Neuronal stem cell (in vitro differentiated cells): ENCODE measurements around the gene HMOX2.

Experiments
- DNase-seq: peaks from one replicate; pipeline ENCODE4 v3.0.0-alpha.2; 2013; ENCODE audit warnings: low spot score
- H2AFZ ChIP-seq: one replicate; pipeline ENCODE4 v1.6.1; 2013; ENCODE audit warnings: mild to moderate bottlenecking, low read length, inconsistent platforms
- H2AK5ac ChIP-seq: 2 replicates; pipeline ENCODE4 v1.6.1; 2013; ENCODE audit warnings: low read depth, mild to moderate bottlenecking, inconsistent platforms, low read length, moderate library complexity, mixed read lengths
- H2BK120ac ChIP-seq: 2 replicates; pipeline ENCODE4 v1.6.1; 2013; ENCODE audit warnings: low read depth, mild to moderate bottlenecking, inconsistent platforms, low read length, moderate library complexity, mixed read lengths
- H2BK12ac ChIP-seq: one replicate; pipeline ENCODE4 v1.6.1; 2013; ENCODE audit warnings: low read length, inconsistent platforms
- H2BK15ac ChIP-seq: 2 replicates; pipeline ENCODE4 v1.6.1; 2013; ENCODE audit warnings: mild to moderate bottlenecking, low read length, inconsistent platforms, mixed read lengths
- H2BK5ac ChIP-seq: one replicate; pipeline ENCODE4 v1.6.1; 2013; ENCODE audit warnings: inconsistent platforms, mild to moderate bottlenecking, low read length, moderate library complexity
- H3K14ac ChIP-seq: one replicate; pipeline ENCODE4 v1.6.1; 2013; ENCODE audit warnings: low read length, inconsistent platforms
- H3K18ac ChIP-seq: 2 replicates; pipeline ENCODE4 v1.6.1; 2013; ENCODE audit warnings: low read length, inconsistent platforms
- H3K23ac ChIP-seq: 2 replicates; pipeline ENCODE4 v1.6.1; 2013; ENCODE audit warnings: low read depth, mild to moderate bottlenecking, mixed read lengths, low read length, inconsistent platforms; ENCODE audit not compliant: poor library complexity
- H3K27ac ChIP-seq: replicated peaks from 3 replicates; pipeline ENCODE4 v1.5.1; 2013; ENCODE audit warnings: low read length, inconsistent platforms
- H3K27me3 ChIP-seq, 3 experiments: 2 replicates each; pipeline ENCODE4 v1.6.1; 2013; ENCODE audit warnings: low read length in 3 of 3, mild to moderate bottlenecking in 2 of 3, inconsistent platforms in 1 of 3, low read depth in 1 of 3, mixed read lengths in 1 of 3, moderate library complexity in 1 of 3; ENCODE audit not compliant: control insufficient read depth in 3 of 3, insufficient read depth in 3 of 3
- H3K36me3 ChIP-seq, 2 donors: replicated peaks in 1 of 2; 2 replicates each; pipeline ENCODE4 v1.6.1; 2013; ENCODE audit warnings: low read length in 2 of 2; ENCODE audit not compliant: control insufficient read depth in 2 of 2, insufficient read depth in 2 of 2
- H3K4ac ChIP-seq: 2 replicates; pipeline ENCODE4 v1.6.1; 2013; ENCODE audit warnings: inconsistent platforms, mild to moderate bottlenecking, low read length, moderate library complexity
- H3K4me1 ChIP-seq, 2 donors: 1 replicate in 1 of 2; 2 replicates in 1 of 2; pipeline ENCODE4 v1.6.1; 2013; ENCODE audit warnings: low read length in 2 of 2, low read depth in 1 of 2; ENCODE audit not compliant: control insufficient read depth in 2 of 2, insufficient read depth in 1 of 2
- H3K4me2 ChIP-seq: one replicate; pipeline ENCODE4 v1.6.1; 2013; ENCODE audit warnings: mild to moderate bottlenecking, low read length, inconsistent platforms; ENCODE audit not compliant: insufficient read depth, poor library complexity, severe bottlenecking
- H3K4me3 ChIP-seq, 2 donors: 2 replicates each; pipeline ENCODE4 v1.5.1; 2013; ENCODE audit warnings: low read length in 2 of 2, mild to moderate bottlenecking in 2 of 2, inconsistent platforms in 1 of 2, moderate library complexity in 1 of 2
- H3K79me1 ChIP-seq: one replicate; pipeline ENCODE4 v1.6.1; 2013; ENCODE audit warnings: low read depth, mild to moderate bottlenecking, inconsistent platforms, low read length, moderate library complexity
- H3K9ac ChIP-seq: one replicate; pipeline ENCODE4 v1.6.1; 2013; ENCODE audit warnings: mild to moderate bottlenecking, low read depth, low read length, inconsistent platforms; ENCODE audit not compliant: poor library complexity
- H3K9me3 ChIP-seq, 2 donors: replicated peaks in 1 of 2; 2 replicates each; pipeline versions ENCODE3 to v1.6.1; 2013; ENCODE audit warnings: low read length in 2 of 2, mild to moderate bottlenecking in 2 of 2, inconsistent platforms in 1 of 2, low read depth in 1 of 2, mixed read lengths in 1 of 2, moderate library complexity in 1 of 2; ENCODE audit not compliant: control insufficient read depth in 2 of 2, insufficient read depth in 1 of 2
- H4K8ac ChIP-seq: one replicate; pipeline ENCODE4 v1.6.1; 2013; ENCODE audit warnings: low read depth, mild to moderate bottlenecking, inconsistent platforms, low read length, moderate library complexity
- H4K91ac ChIP-seq: one replicate; pipeline ENCODE4 v1.6.1; 2013; ENCODE audit warnings: low read length, low read depth, mild to moderate bottlenecking, inconsistent platforms; ENCODE audit not compliant: poor library complexity
- WGBS, 2 donors: extraction: QIAGEN DNeasy Blood & Tissue Kit; methylation state at CpG; one replicate each; pipeline ENCODE4 v1.1.7; 2013; ENCODE audit warnings: missing lambda C conversion rate in 2 of 2, mixed read lengths in 1 of 2; ENCODE audit not compliant: insufficient read length in 2 of 2, insufficient replicate concordance in 1 of 2; ENCODE audit errors: extremely low coverage in 2 of 2; 5-methylcytosine and 5-hydroxymethylcytosine counted together

The HMOX2 gene

GRCh38 chr16:4524571-4524970 is 48.4 kb downstream of the HMOX2 start:
- Histone ChIP-seq H2AK5ac (no peak overlapping the region), H2AFZ (no peak overlapping the region)

GRCh38 chr16:4525069-4525468 is 48.9 kb downstream of the HMOX2 start:
- no peak overlapping the region for H2AFZ ChIP-seq
- H2BK12ac ChIP-seq = no peak overlapping the region
- no peaks in the 10 kb centered on the region for H3K27me3 ChIP-seq
- peaks cover 8% of the 10 kb centered on the region for H3K79me1 ChIP-seq
- H3K4me1 ChIP-seq = peaks cover 2 to 16% of the 10 kb centered on the region in 2 donors
- no peak overlapping the region for H3K18ac ChIP-seq
- no CpG with 5 or more reads among the region's 7 CpGs for WGBS, 2 donors
- H2BK15ac ChIP-seq = no peak overlapping the region
- H4K8ac ChIP-seq = no peak overlapping the region
- no peak overlapping the region for H3K4me2 ChIP-seq
- no peak overlapping the region for H3K4me3 ChIP-seq
- no peak overlapping the region for H2BK120ac ChIP-seq
- peaks cover 5 to 33% of the 10 kb centered on the region in 2 donors for H3K36me3 ChIP-seq
- H3K14ac ChIP-seq = no peak overlapping the region
- no peak overlapping the region for H3K9ac ChIP-seq
- no peak overlapping the region for H4K91ac ChIP-seq
- no peak overlapping the region for H3K23ac ChIP-seq
- H2BK5ac ChIP-seq = no peak overlapping the region
- no peaks in the 10 kb centered on the region for H3K9me3 ChIP-seq
- H2AK5ac ChIP-seq = no peak overlapping the region
- DNase-seq = no peak
- H3K4ac ChIP-seq = no peak overlapping the region
- H3K27ac ChIP-seq = no peak overlapping the region

More at GRCh38 chr16:4524571-4524970, 48.4 kb downstream of the HMOX2 start:
- Histone ChIP-seq H3K18ac (no peak overlapping the region), H3K4me3 (no peak overlapping the region), H3K9ac (no peak overlapping the region), H2BK5ac (no peak overlapping the region), H2BK120ac (no peak overlapping the region), H3K4me1 (peaks cover 2 to 15% of the 10 kb centered on the region in 2 donors), H3K14ac (no peak overlapping the region), H3K27me3 (no peaks in the 10 kb centered on the region), H4K8ac (no peak overlapping the region), H3K4me2 (no peak overlapping the region), H3K36me3 (peaks cover 5 to 31% of the 10 kb centered on the region in 2 donors), H3K9me3 (no peaks in the 10 kb centered on the region), H2BK15ac (no peak overlapping the region), H2BK12ac (no peak overlapping the region), H3K23ac (no peak overlapping the region), H3K79me1 (peaks cover 7% of the 10 kb centered on the region), H4K91ac (no peak overlapping the region), H3K27ac (no peak overlapping the region), H3K4ac (no peak overlapping the region)
- no peak for DNase-seq

GRCh38 chr16:4525634-4526277 is 49.6 kb downstream of the HMOX2 start:
- no peak overlapping the region for H3K9ac ChIP-seq
- no peak overlapping the region for H3K4me3 ChIP-seq
- H2BK5ac ChIP-seq = no peak overlapping the region
- no peak overlapping the region for H3K4me2 ChIP-seq
- no peak overlapping the region for H2AK5ac ChIP-seq
- no peak overlapping the region for H3K23ac ChIP-seq
- H3K4me1 ChIP-seq = peaks cover 2 to 16% of the 10 kb centered on the region in 2 donors
- no peak overlapping the region for H2BK120ac ChIP-seq
- no peak overlapping the region for H2AFZ ChIP-seq
- H3K9me3 ChIP-seq = no peaks in the 10 kb centered on the region
- no peak overlapping the region for H3K18ac ChIP-seq
- H3K14ac ChIP-seq = no peak overlapping the region
- no peak for DNase-seq
- no peak overlapping the region for H4K91ac ChIP-seq
- no peaks in the 10 kb centered on the region for H3K27me3 ChIP-seq
- no peak overlapping the region for H3K4ac ChIP-seq
- H4K8ac ChIP-seq = no peak overlapping the region
- peaks cover 5 to 33% of the 10 kb centered on the region in 2 donors for H3K36me3 ChIP-seq
- peaks cover 7% of the 10 kb centered on the region for H3K79me1 ChIP-seq
- no peak overlapping the region for H3K27ac ChIP-seq
- H2BK12ac ChIP-seq = no peak overlapping the region
- no peak overlapping the region for H2BK15ac ChIP-seq
- no CpG with 5 or more reads among the region's 13 CpGs for WGBS, 2 donors

GRCh38 chr16:4529085-4530060 is 53.2 kb downstream of the HMOX2 start:
- H3K27me3 ChIP-seq = no peaks in the 10 kb centered on the region
- no peak overlapping the region for H2AFZ ChIP-seq
- peaks cover 5% of the 10 kb centered on the region for H3K79me1 ChIP-seq
- H2BK15ac ChIP-seq = no peak overlapping the region
- H3K23ac ChIP-seq = no peak overlapping the region
- H3K36me3 ChIP-seq = peaks cover 9 to 37% of the 10 kb centered on the region in 2 donors
- no peak for DNase-seq
- H3K27ac ChIP-seq = no peak overlapping the region
- H2BK12ac ChIP-seq = no peak overlapping the region
- H2BK120ac ChIP-seq = no peak overlapping the region
- no peak overlapping the region for H3K9ac ChIP-seq
- no peak overlapping the region for H2AK5ac ChIP-seq
- WGBS, 2 donors = no CpG with 5 or more reads among the region's 16 CpGs
- no peak overlapping the region for H3K18ac ChIP-seq
- H2BK5ac ChIP-seq = no peak overlapping the region
- H3K14ac ChIP-seq = no peak overlapping the region
- H3K4ac ChIP-seq = no peak overlapping the region
- H4K8ac ChIP-seq = no peak overlapping the region
- peaks cover 0 to 6% of the 10 kb centered on the region in 2 donors for H3K9me3 ChIP-seq
- H3K4me2 ChIP-seq = no peak overlapping the region
- no peak overlapping the region for H3K4me3 ChIP-seq
- H3K4me1 ChIP-seq = peaks cover 2 to 5% of the 10 kb centered on the region in 2 donors
- H4K91ac ChIP-seq = no peak overlapping the region
